Measurements from ENCODE around the gene PPP2R5B. TPM values are rescaled to one million over a fixed set of nuclear protein-coding genes. Genes with fewer than 3 reads are reported as not detected.

Gene PPP2R5B
- polyA plus RNA-seq, 1 donor, result 11.5 TPM

GRCh38 chr11:64888729-64889511 is 35.6 kb upstream of the PPP2R5B start:
- no peak for DNase-seq

- DNase-seq, result no peak
Observed at GRCh38 chr11:64890522-64890939, 34.0 kb upstream of the PPP2R5B start.

GRCh38 chr11:64891215-64891848 is 33.2 kb upstream of the PPP2R5B start:
- no peak for DNase-seq

- DNase-seq, result no peak
Observed at GRCh38 chr11:64891880-64892279, 32.6 kb upstream of the PPP2R5B start.

GRCh38 chr11:64892411-64892831 is 32.1 kb upstream of the PPP2R5B start:
- no peak for DNase-seq

- no peak for DNase-seq
Observed at GRCh38 chr11:64892838-64893193, 31.7 kb upstream of the PPP2R5B start.

- DNase-seq, result no peak
Observed at GRCh38 chr11:64893194-64894069, 31.1 kb upstream of the PPP2R5B start.

GRCh38 chr11:64894070-64894811 is 30.2 kb upstream of the PPP2R5B start:
- peak; percentile 76 for DNase-seq

GRCh38 chr11:64894812-64895452 is 29.6 kb upstream of the PPP2R5B start:
- no peak for DNase-seq

GRCh38 chr11:64896448-64897022 is 28.0 kb upstream of the PPP2R5B start:
- DNase-seq, result no peak

- DNase-seq, result no peak
Observed at GRCh38 chr11:64897381-64898075, 27.0 kb upstream of the PPP2R5B start.

GRCh38 chr11:64898076-64898445 is 26.4 kb upstream of the PPP2R5B start:
- no peak for DNase-seq

GRCh38 chr11:64898541-64898940 is 25.9 kb upstream of the PPP2R5B start:
- no peak for DNase-seq

GRCh38 chr11:64900263-64900678 is 24.2 kb upstream of the PPP2R5B start:
- no peak for DNase-seq

- no peak for DNase-seq
Observed at GRCh38 chr11:64900774-64901173, 23.7 kb upstream of the PPP2R5B start.

- DNase-seq, result no peak
Observed at GRCh38 chr11:64902102-64902900, 22.2 kb upstream of the PPP2R5B start.

GRCh38 chr11:64903291-64903833 is 21.1 kb upstream of the PPP2R5B start:
- DNase-seq, result no peak

- no peak for DNase-seq
Observed at GRCh38 chr11:64905516-64906313, 18.8 kb upstream of the PPP2R5B start.

- no peak for DNase-seq
Observed at GRCh38 chr11:64906314-64906635, 18.2 kb upstream of the PPP2R5B start.
